GM12878 (cell line): ENCODE data around the gene MYCBP2. TPM values are rescaled to one million over a fixed set of nuclear protein-coding genes. Genes with fewer than 3 reads are reported as not detected.

ENCODE experiments used
- ATF7 ChIP-seq: fragments of 450-650 bp; IDR thresholded peaks from 2 replicates; pipeline ENCODE4 v1.6.1; 2016; ENCODE audit warnings: low read depth, mild to moderate bottlenecking
- BCL11A ChIP-seq: IDR thresholded peaks from 2 replicates; pipeline ENCODE4 v1.6.1; 2011; ENCODE audit warnings: low read depth, low read length
- CBFB ChIP-seq: IDR thresholded peaks from 2 replicates; pipeline ENCODE4 v1.6.1; 2016; ENCODE audit warnings: antibody characterized with exemption, low read depth
- CBX5 ChIP-seq: sonication (generic); IDR thresholded peaks from 2 replicates; pipeline ENCODE4 v1.6.1; 2016; ENCODE audit warnings: low read depth, moderate library complexity, mild to moderate bottlenecking, inconsistent platforms
- CHD2 ChIP-seq: IDR thresholded peaks from 2 replicates; pipeline ENCODE4 v1.6.1; 2011; ENCODE audit warnings: low read depth, low read length, improper control_type of control experiment, borderline replicate concordance
- CREM ChIP-seq: IDR thresholded peaks from 2 replicates; pipeline ENCODE4 v1.6.1; 2014; ENCODE audit warnings: antibody characterized with exemption, low read depth
- DPF2 ChIP-seq: fragments of 450-650 bp; IDR thresholded peaks from 2 replicates; pipeline ENCODE4 v1.6.1; 2017; ENCODE audit warnings: mild to moderate bottlenecking
- EED ChIP-seq: sonication (generic); IDR thresholded peaks from 2 replicates; pipeline ENCODE4 v1.6.1; 2016; ENCODE audit warnings: antibody characterized with exemption, low read depth
- EP300 ChIP-seq, 2 experiments: fragments of 150-350 bp in 1 of 2; IDR thresholded peaks; 2 replicates each; pipeline ENCODE4 v1.6.1; 2011 to 2012; ENCODE audit warnings: low read depth in 2 of 2, low read length in 2 of 2, borderline replicate concordance in 1 of 2, improper control_type of control experiment in 1 of 2, inconsistent platforms in 1 of 2; ENCODE audit not compliant: control insufficient read depth in 1 of 2
- IKZF1 ChIP-seq: fragments of 450-650 bp; conservative IDR thresholded peaks from 2 replicates; pipeline ENCODE4 v1.6.1; 2017; ENCODE audit warnings: antibody characterized with exemption, mild to moderate bottlenecking
- JUND ChIP-seq: IDR thresholded peaks from 2 replicates; pipeline ENCODE4 v1.6.1; 2012; ENCODE audit warnings: low read depth, mild to moderate bottlenecking, low read length, improper control_type of control experiment, moderate library complexity
- MEF2A ChIP-seq: IDR thresholded peaks from 2 replicates; pipeline ENCODE4 v1.6.1; 2011; ENCODE audit warnings: low read depth, mild to moderate bottlenecking, low read length, moderate library complexity; ENCODE audit not compliant: insufficient read depth
- MXI1 ChIP-seq: fragments of 150-350 bp; IDR thresholded peaks from 2 replicates; pipeline ENCODE4 v1.6.1; 2011; ENCODE audit warnings: low read depth, mild to moderate bottlenecking, inconsistent platforms, low read length, improper control_type of control experiment
- NFIC ChIP-seq: IDR thresholded peaks from 2 replicates; pipeline ENCODE4 v1.6.1; 2012; ENCODE audit warnings: low read depth, mild to moderate bottlenecking, inconsistent platforms, low read length, moderate library complexity
- NR2F1 ChIP-seq: fragments of 450-650 bp; conservative IDR thresholded peaks from 2 replicates; pipeline ENCODE4 v1.6.1; 2017; ENCODE audit warnings: mild to moderate bottlenecking
- PAX5 ChIP-seq: IDR thresholded peaks from 2 replicates; pipeline ENCODE4 v1.6.1; 2011; ENCODE audit warnings: low read depth, low read length, borderline replicate concordance
- POU2F2 ChIP-seq: IDR thresholded peaks from 3 replicates; pipeline ENCODE4 v1.6.1; 2011; ENCODE audit warnings: low read depth, mild to moderate bottlenecking, low read length, borderline replicate concordance
- RAD51 ChIP-seq: fragments of 450-650 bp; IDR thresholded peaks from 2 replicates; pipeline ENCODE4 v1.6.1; 2016; ENCODE audit warnings: moderate library complexity, mild to moderate bottlenecking, inconsistent platforms
- RBBP5 ChIP-seq: fragments of 200-600 bp; sonication (generic); conservative IDR thresholded peaks from 2 replicates; pipeline ENCODE4 v1.6.1; 2016
- RUNX3 ChIP-seq: IDR thresholded peaks from 2 replicates; pipeline ENCODE4 v1.6.1; 2012; ENCODE audit warnings: low read length, inconsistent platforms
- SIN3A ChIP-seq: IDR thresholded peaks from 2 replicates; pipeline ENCODE4 v1.6.1; 2012; ENCODE audit warnings: low read depth, low read length, improper control_type of control experiment
- SIX5 ChIP-seq: IDR thresholded peaks from 2 replicates; pipeline ENCODE4 v1.6.1; 2011; ENCODE audit warnings: mild to moderate bottlenecking, low read depth, low read length, moderate library complexity; ENCODE audit not compliant: severe bottlenecking
- TCF7 ChIP-seq: IDR thresholded peaks from 2 replicates; pipeline ENCODE4 v1.6.1; 2014; ENCODE audit warnings: antibody characterized with exemption, borderline replicate concordance
- ZNF24 ChIP-seq: fragments of 450-650 bp; IDR thresholded peaks from 2 replicates; pipeline ENCODE4 v1.6.1; 2017; ENCODE audit warnings: antibody characterized with exemption, mild to moderate bottlenecking
- polyA plus RNA-seq, 11 experiments: library from polyadenylated mRNA; depleted of rRNA in 4 of 11; unstranded in 6 of 11; stranded (reverse) in 5 of 11; fragments of >200 nt; fragmentation: Nextera tagmentation in 4 of 11; fragmentation: Illumina TruSeq in 1 of 11; extraction: Ambion mirVana in 4 of 11; extraction: Trizol in 1 of 11; gene quantifications; 1 replicate in 1 of 11; 2 replicates in 10 of 11; pipeline versions ENCODE4 v1.2.1 to v1.2.3, GENCODE V29; 2011 to 2016; ENCODE audit warnings: inconsistent platforms in 2 of 11, missing spikeins in 2 of 11, low read depth in 1 of 11
- total RNA-seq, 4 experiments: library from RNA; depleted of rRNA in 3 of 4; stranded (reverse); fragments of >200 nt in 3 of 4; fragmentation: Illumina TruSeq in 1 of 4; extraction: Trizol in 1 of 4; gene quantifications; 2 replicates each; pipeline versions ENCODE4 v1.2.1 to v1.2.3, GENCODE V29; 2013 to 2021
- TF ChIP-seq, protein P1 (sequence below): IDR thresholded peaks from 2 replicates; pipeline ENCODE4 v1.6.1; 2012; ENCODE audit warnings: low read length, inconsistent platforms
- TF ChIP-seq, protein P2 (sequence below): fragments of 450-650 bp; IDR thresholded peaks from 2 replicates; pipeline ENCODE4 v1.6.1; 2017; ENCODE audit warnings: antibody characterized with exemption, mild to moderate bottlenecking, moderate library complexity
- TF ChIP-seq, protein P3 (sequence below): fragments of 450-650 bp; conservative IDR thresholded peaks from 2 replicates; pipeline ENCODE4 v1.6.1; 2017; ENCODE audit warnings: mild to moderate bottlenecking, moderate library complexity

Gene MYCBP2
- total and polyA plus RNA-seq, 10 of the 15 experiments (the other 5 are each of a cell fraction or from before 2014, with no cell fraction given): 51.9 to 152 (median 98.2) TPM

DNA sequence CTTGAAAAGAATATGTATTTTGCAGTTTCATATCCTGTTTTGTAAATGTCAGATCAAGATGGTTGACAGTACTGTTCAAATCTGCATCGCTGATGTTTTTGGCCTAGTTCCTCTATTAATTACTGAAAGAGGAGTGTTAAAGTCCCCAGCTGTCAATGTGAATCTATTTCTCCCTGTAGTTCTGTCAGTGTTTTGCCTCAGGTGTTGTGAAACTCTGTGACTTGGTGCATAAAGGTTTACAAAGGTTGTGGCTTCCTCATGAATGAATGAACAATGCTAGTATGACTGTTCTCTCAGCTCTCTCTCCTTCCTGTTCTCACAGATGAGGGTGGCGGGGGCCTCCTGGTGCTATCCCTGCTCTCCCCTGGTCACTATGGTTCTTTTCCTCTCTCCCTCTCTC lies 142.4 kb downstream of the MYCBP2 start (continued):
- TF ChIP-seq, protein P1, sequence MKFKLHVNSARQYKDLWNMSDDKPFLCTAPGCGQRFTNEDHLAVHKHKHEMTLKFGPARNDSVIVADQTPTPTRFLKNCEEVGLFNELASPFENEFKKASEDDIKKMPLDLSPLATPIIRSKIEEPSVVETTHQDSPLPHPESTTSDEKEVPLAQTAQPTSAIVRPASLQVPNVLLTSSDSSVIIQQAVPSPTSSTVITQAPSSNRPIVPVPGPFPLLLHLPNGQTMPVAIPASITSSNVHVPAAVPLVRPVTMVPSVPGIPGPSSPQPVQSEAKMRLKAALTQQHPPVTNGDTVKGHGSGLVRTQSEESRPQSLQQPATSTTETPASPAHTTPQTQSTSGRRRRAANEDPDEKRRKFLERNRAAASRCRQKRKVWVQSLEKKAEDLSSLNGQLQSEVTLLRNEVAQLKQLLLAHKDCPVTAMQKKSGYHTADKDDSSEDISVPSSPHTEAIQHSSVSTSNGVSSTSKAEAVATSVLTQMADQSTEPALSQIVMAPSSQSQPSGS: peak; percentile 75
- TF ChIP-seq CBFB (no peak), ATF7 (peak; percentile 72), TCF7 (peak; percentile 44; the same call in 1 of the 2 replicates), NR2F1 (no peak), BCL11A (peak; percentile 62), CBX5 (0 out of 2 replicates have a peak, but pooled peaks have one; percentile 21), MXI1 (0 out of 2 replicates have a peak, but pooled peaks have one; percentile 46), JUND (peak; percentile 30; the same call in 1 of the 2 replicates), CHD2 (peak; percentile 47; the same call in 1 of the 2 replicates), EP300 (IDR thresholded peaks at IDR 0.05; ENCODE audit: borderline replicate concordance in 1 of 2, control insufficient read depth in 1 of 2, low read depth in 2 of 2, low read length in 2 of 2) (peak in 1 of 2 experiments; percentile 68; a peak in 2 of 4 replicates), MEF2A (0 out of 2 replicates have a peak, but pooled peaks have one; percentile 21), POU2F2 (peak; percentile 78; the same call in 2 of the 3 replicates), RAD51 (no peak), SIX5 (no peak), IKZF1 (peak; percentile 67), CREM (peak; percentile 71; the same call in 1 of the 2 replicates), PAX5 (peak; percentile 79; the same call in 1 of the 2 replicates), RUNX3 (peak; percentile 89), SIN3A (peak; percentile 69; the same call in 1 of the 2 replicates), EED (peak; percentile 93), RBBP5 (no peak), DPF2 (peak; percentile 60; the same call in 1 of the 2 replicates), ZNF24 (peak; percentile 94), NFIC (peak; percentile 89)
- TF ChIP-seq, protein P2, sequence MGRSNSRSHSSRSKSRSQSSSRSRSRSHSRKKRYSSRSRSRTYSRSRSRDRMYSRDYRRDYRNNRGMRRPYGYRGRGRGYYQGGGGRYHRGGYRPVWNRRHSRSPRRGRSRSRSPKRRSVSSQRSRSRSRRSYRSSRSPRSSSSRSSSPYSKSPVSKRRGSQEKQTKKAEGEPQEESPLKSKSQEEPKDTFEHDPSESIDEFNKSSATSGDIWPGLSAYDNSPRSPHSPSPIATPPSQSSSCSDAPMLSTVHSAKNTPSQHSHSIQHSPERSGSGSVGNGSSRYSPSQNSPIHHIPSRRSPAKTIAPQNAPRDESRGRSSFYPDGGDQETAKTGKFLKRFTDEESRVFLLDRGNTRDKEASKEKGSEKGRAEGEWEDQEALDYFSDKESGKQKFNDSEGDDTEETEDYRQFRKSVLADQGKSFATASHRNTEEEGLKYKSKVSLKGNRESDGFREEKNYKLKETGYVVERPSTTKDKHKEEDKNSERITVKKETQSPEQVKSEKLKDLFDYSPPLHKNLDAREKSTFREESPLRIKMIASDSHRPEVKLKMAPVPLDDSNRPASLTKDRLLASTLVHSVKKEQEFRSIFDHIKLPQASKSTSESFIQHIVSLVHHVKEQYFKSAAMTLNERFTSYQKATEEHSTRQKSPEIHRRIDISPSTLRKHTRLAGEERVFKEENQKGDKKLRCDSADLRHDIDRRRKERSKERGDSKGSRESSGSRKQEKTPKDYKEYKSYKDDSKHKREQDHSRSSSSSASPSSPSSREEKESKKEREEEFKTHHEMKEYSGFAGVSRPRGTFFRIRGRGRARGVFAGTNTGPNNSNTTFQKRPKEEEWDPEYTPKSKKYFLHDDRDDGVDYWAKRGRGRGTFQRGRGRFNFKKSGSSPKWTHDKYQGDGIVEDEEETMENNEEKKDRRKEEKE: no peak
- TF ChIP-seq, protein P3, sequence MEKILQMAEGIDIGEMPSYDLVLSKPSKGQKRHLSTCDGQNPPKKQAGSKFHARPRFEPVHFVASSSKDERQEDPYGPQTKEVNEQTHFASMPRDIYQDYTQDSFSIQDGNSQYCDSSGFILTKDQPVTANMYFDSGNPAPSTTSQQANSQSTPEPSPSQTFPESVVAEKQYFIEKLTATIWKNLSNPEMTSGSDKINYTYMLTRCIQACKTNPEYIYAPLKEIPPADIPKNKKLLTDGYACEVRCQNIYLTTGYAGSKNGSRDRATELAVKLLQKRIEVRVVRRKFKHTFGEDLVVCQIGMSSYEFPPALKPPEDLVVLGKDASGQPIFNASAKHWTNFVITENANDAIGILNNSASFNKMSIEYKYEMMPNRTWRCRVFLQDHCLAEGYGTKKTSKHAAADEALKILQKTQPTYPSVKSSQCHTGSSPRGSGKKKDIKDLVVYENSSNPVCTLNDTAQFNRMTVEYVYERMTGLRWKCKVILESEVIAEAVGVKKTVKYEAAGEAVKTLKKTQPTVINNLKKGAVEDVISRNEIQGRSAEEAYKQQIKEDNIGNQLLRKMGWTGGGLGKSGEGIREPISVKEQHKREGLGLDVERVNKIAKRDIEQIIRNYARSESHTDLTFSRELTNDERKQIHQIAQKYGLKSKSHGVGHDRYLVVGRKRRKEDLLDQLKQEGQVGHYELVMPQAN: no peak
